Superior temporal gyrus (tissue), 1 donor: Measurements from ENCODE around the gene SAPCD1.
"Not testable (repeated sequence)": the region's sequence is repeated elsewhere in the genome, so short reads cannot be mapped to it uniquely, and the experiment has no call there.

Experiments used
- DNase-seq: peaks from one replicate; pipeline ENCODE4 v3.0.0-alpha.2; 2016; ENCODE audit errors: extremely low spot score

SAPCD1 gene

DNA sequence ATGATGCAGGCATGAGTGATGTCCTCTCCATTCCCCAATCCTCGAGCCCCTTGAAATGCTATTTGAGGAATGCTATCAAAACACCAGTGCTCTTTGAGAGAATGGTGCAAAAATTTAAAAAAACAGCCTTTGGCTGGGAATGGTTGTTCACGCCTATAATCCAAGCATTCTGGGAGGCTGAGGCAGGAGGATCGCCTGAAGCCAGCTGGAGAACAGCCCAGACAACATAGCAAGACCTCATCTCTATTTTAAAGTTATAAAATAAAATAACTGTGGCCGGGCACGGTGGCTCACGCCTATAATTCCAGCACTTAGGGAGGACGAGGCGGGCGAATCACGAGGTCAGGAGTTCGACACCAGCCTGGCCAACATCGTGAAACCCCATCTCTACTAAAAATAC, 37.3 kb downstream of the SAPCD1 start:
- DNase-seq = no peak

GRCh38 chr6:31801031-31801927, 38.8 kb downstream of the SAPCD1 start:
- DNase-seq = not testable (repeated sequence)

DNA sequence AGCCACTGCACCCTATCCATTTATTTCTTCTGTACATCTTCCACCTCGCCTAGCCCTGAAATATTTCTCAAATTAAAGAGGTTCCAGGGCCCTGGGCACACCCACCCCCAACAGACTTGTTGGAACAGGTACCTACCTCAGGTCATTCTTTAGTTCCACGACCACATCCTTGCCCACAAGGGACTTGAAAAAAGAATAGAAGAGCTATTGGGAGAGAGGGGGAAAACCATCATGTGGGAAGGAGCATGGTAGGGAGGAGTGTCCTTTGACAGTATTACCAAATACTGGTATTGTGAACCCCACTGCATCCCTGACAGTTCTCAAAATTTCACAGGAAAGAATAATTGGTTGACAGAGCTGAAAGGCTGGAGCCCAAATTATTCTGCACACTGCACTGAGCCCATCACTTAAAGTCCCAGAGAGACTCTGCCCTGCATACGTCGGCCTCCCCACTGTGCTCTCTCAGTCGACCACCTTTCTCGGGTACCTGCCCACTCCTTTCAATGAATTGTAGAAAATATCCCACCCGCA, 43.5 kb downstream of the SAPCD1 start:
- no peak for DNase-seq

- peak; percentile 98 for DNase-seq
Measured at GRCh38 chr6:31806470-31807272, 44.2 kb downstream of the SAPCD1 start, which contains the start of gene LSM2. TSS of gene LSM2 (minus strand) at chr6:31806966. CDS start at chr6:31806757, 209 bp downstream.

- DNase-seq = not testable (repeated sequence)
Measured at GRCh38 chr6:31808599-31808998, 46.1 kb downstream of the SAPCD1 start.

DNA sequence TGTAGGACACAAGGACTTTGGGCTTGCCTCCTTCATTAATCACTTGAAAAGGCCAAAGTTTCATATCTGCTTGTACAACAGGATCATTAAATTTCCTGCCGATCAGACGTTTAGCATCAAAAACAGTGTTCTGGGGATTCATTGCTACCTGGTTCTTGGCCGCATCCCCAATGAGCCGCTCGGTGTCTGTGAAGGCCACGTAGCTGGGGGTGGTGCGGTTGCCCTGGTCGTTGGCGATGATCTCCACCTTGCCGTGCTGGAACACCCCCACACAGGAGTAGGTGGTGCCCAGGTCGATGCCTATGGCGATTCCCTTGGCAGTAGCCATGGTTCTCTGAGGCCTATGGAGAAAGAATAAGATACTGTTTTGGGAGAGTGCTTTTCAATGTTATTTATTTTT, 49.2 kb downstream of the SAPCD1 start:
- DNase-seq = no peak

DNA sequence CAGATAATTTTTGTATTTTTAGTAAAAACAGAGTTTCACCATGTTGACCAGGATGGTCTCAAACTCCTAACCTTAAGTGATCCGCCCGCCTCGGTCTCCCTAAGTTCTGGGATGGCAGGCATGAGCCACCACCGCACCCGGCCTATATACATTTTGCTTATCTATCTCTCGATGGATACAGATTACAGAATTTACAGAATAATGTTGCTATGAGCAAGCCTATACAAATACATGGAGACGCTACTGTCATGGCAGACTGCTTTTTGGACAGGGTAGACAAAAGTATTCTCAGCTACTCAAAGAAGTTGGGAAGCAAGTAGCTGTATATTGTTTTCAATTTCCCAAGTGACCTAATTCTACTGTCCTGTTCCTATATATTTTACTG, 51.0 kb downstream of the SAPCD1 start:
- no peak for DNase-seq
